Muscle layer of duodenum (tissue), 2 donors: Measurements from ENCODE around the gene GGT5.
A peak's percentile ranks its signal among the peaks of the same experiment; 100 is the strongest.
"Not testable (repeated sequence)": the region's sequence is repeated elsewhere in the genome, so short reads cannot be mapped to it uniquely, and the experiment has no call there.

Experiments
- H3K27ac ChIP-seq: one replicate; pipeline ENCODE4 v1.7.0; 2013; ENCODE audit warnings: mild to moderate bottlenecking, low read length
- H3K27me3 ChIP-seq: one replicate; pipeline ENCODE4 v1.7.0; 2013; ENCODE audit warnings: low read depth, mild to moderate bottlenecking, control low read depth, low read length
- H3K36me3 ChIP-seq, 2 donors: one replicate each; pipeline ENCODE4 v1.7.0; 2013; ENCODE audit warnings: low read length in 2 of 2, control low read depth in 1 of 2, mild to moderate bottlenecking in 1 of 2; ENCODE audit not compliant: insufficient read depth in 2 of 2, control insufficient read depth in 1 of 2
- H3K4me1 ChIP-seq, 2 donors: one replicate each; pipeline ENCODE4 v1.7.0; 2013; ENCODE audit warnings: low read length in 2 of 2, mild to moderate bottlenecking in 2 of 2, control low read depth in 1 of 2, moderate library complexity in 1 of 2; ENCODE audit not compliant: insufficient read depth in 2 of 2, control insufficient read depth in 1 of 2
- H3K4me3 ChIP-seq, 2 donors: one replicate each; pipeline ENCODE4 v1.7.0; 2013; ENCODE audit warnings: low read length in 2 of 2, low read depth in 1 of 2, mild to moderate bottlenecking in 1 of 2
- H3K9me3 ChIP-seq, 2 donors: one replicate each; pipeline ENCODE4 v1.7.0; 2013; ENCODE audit warnings: low read length in 2 of 2, control low read depth in 1 of 2, mild to moderate bottlenecking in 1 of 2; ENCODE audit not compliant: control insufficient read depth in 1 of 2
- donor health status: healthy.

Gene GGT5

GRCh38 chr22:24245030-24245431 lies at the start of gene GGT5:
TSS of gene GGT5 (minus strand) at chr22:24245082. CDS start at chr22:24244725, 357 bp downstream.
- not testable (repeated sequence) for H3K27ac ChIP-seq, H3K9me3 ChIP-seq, H3K36me3 ChIP-seq, H3K27me3 ChIP-seq
- H3K4me3 ChIP-seq, result peak within 1 kb of the TSS in 1 of 2 donors; percentile 35
- H3K4me1 ChIP-seq, result peaks cover 0 to 15% of the 10 kb centered on the region in 2 donors

GRCh38 chr22:24292202-24292830 lies 47.4 kb upstream of the GGT5 start:
- H3K4me3 ChIP-seq, H3K27ac ChIP-seq, H3K27me3 ChIP-seq, H3K9me3 ChIP-seq, H3K36me3 ChIP-seq: not testable (repeated sequence)
- peaks cover 14 to 23% of the 10 kb centered on the region in 2 donors for H3K4me1 ChIP-seq

- Histone ChIP-seq H3K4me1 (peaks cover 14 to 25% of the 10 kb centered on the region in 2 donors), H3K27ac (no peak overlapping the region)
Measured at GRCh38 chr22:24291515-24292201, 46.8 kb upstream of the GGT5 start.

GRCh38 chr22:24290459-24290858 lies 45.6 kb upstream of the GGT5 start:
- Histone ChIP-seq H3K4me1 (peaks cover 21 to 35% of the 10 kb centered on the region in 2 donors), H3K27ac (peak overlapping the region; percentile 76), H3K27me3 (no peaks in the 10 kb centered on the region), H3K36me3 (no peaks in the 10 kb centered on the region), H3K9me3 (no peaks in the 10 kb centered on the region), H3K4me3 (no peak overlapping the region)

More at GRCh38 chr22:24291515-24292201, 46.8 kb upstream of the GGT5 start:
- no peaks in the 10 kb centered on the region for H3K36me3 ChIP-seq
- no peak overlapping the region for H3K4me3 ChIP-seq
- no peaks in the 10 kb centered on the region for H3K9me3 ChIP-seq
- H3K27me3 ChIP-seq, result no peaks in the 10 kb centered on the region

GRCh38 chr22:24289741-24290163 lies 44.9 kb upstream of the GGT5 start:
- Histone ChIP-seq H3K27ac (peak overlapping the region; percentile 76), H3K36me3 (no peaks in the 10 kb centered on the region), H3K27me3 (no peaks in the 10 kb centered on the region), H3K9me3 (no peaks in the 10 kb centered on the region), H3K4me1 (peaks cover 27 to 38% of the 10 kb centered on the region in 2 donors), H3K4me3 (peak overlapping the region in 1 of 2 donors; percentile 7)

GRCh38 chr22:24289114-24289513 lies 44.2 kb upstream of the GGT5 start:
- Histone ChIP-seq H3K27ac (peak overlapping the region; percentile 76), H3K4me3 (peak overlapping the region in 1 of 2 donors; percentile 7), H3K4me1 (peaks cover 27 to 38% of the 10 kb centered on the region in 2 donors), H3K9me3 (no peaks in the 10 kb centered on the region), H3K36me3 (no peaks in the 10 kb centered on the region), H3K27me3 (no peaks in the 10 kb centered on the region)

- H3K4me1 ChIP-seq, result peaks cover 27 to 38% of the 10 kb centered on the region in 2 donors
- not testable (repeated sequence) for H3K4me3 ChIP-seq, H3K36me3 ChIP-seq, H3K9me3 ChIP-seq, H3K27ac ChIP-seq, H3K27me3 ChIP-seq
Measured at GRCh38 chr22:24287801-24288200, 42.9 kb upstream of the GGT5 start.

GRCh38 chr22:24287212-24287611 lies 42.3 kb upstream of the GGT5 start:
- not testable (repeated sequence) for H3K4me3 ChIP-seq, H3K27me3 ChIP-seq, H3K36me3 ChIP-seq, H3K9me3 ChIP-seq, H3K27ac ChIP-seq
- peaks cover 27 to 38% of the 10 kb centered on the region in 2 donors for H3K4me1 ChIP-seq

GRCh38 chr22:24285245-24285644 lies 40.4 kb upstream of the GGT5 start:
- Histone ChIP-seq H3K4me1 (peaks cover 21 to 29% of the 10 kb centered on the region in 2 donors), H3K4me3 (no peak overlapping the region), H3K9me3 (no peaks in the 10 kb centered on the region), H3K36me3 (no peaks in the 10 kb centered on the region), H3K27me3 (no peaks in the 10 kb centered on the region), H3K27ac (no peak overlapping the region)

GRCh38 chr22:24284747-24285203 lies 39.9 kb upstream of the GGT5 start:
- Histone ChIP-seq H3K4me3 (no peak overlapping the region), H3K36me3 (no peaks in the 10 kb centered on the region), H3K4me1 (peaks cover 17 to 25% of the 10 kb centered on the region in 2 donors), H3K9me3 (no peaks in the 10 kb centered on the region), H3K27ac (no peak overlapping the region), H3K27me3 (no peaks in the 10 kb centered on the region)

GRCh38 chr22:24282401-24282800 lies 37.5 kb upstream of the GGT5 start:
- Histone ChIP-seq H3K9me3 (no peaks in the 10 kb centered on the region), H3K27me3 (no peaks in the 10 kb centered on the region), H3K36me3 (no peaks in the 10 kb centered on the region), H3K4me3 (no peak overlapping the region), H3K4me1 (peaks cover 13 to 21% of the 10 kb centered on the region in 2 donors), H3K27ac (no peak overlapping the region)
